A673 (cell line): ENCODE results near the gene AP4B1. TPM values are rescaled to one million over a fixed set of nuclear protein-coding genes. Genes with fewer than 3 reads are reported as not detected.

Experiments
- BruUV-seq: library from RNA; stranded (reverse); fragments of 400-500 nt; replicated peaks from 2 replicates; lab custom pipeline; 2021; lab: Mats Ljungman, UMichigan
- CTCF ChIA-PET: fragments of 300-600 bp; sonication (Branson Sonifier 250); formaldehyde crosslinking; loops from one replicate; lab custom pipeline; 2022; ENCODE audit warnings: antibody characterized with exemption; lab: Charles Lee
- POLR2A ChIA-PET: fragments of 300-600 bp; sonication (Branson Sonifier 250); formaldehyde crosslinking; loops from one replicate; lab custom pipeline; 2022; ENCODE audit warnings: antibody characterized with exemption; ENCODE audit not compliant: low non-redundant PET; lab: Charles Lee
- DNase-seq: peaks from one replicate; pipeline ENCODE4 v3.0.0-alpha.2; 2015; ENCODE audit warnings: low spot score
- H3K27ac ChIP-seq: fragments of 200-600 bp; sonication (generic); 2 replicates; pipeline ENCODE4 v1.5.1; 2016; ENCODE audit warnings: mixed run types, low read depth, mild to moderate bottlenecking, mixed read lengths, antibody characterized with exemption, low read length; ENCODE audit not compliant: poor library complexity, severe bottlenecking
- H3K27me3 ChIP-seq: fragments of 200-600 bp; sonication (generic); replicated peaks from 2 replicates; pipeline ENCODE4 v1.6.1; 2017; ENCODE audit warnings: mixed run types, low read depth, mild to moderate bottlenecking, mixed read lengths, antibody characterized with exemption, low read length; ENCODE audit not compliant: insufficient read depth, poor library complexity
- H3K36me3 ChIP-seq: fragments of 200-600 bp; sonication (generic); 2 replicates; pipeline ENCODE4 v1.6.1; 2016; ENCODE audit warnings: mixed run types, mild to moderate bottlenecking, mixed read lengths, antibody characterized with exemption, low read length; ENCODE audit not compliant: insufficient read depth, poor library complexity, severe bottlenecking
- H3K4me1 ChIP-seq: fragments of 200-600 bp; sonication (generic); 2 replicates; pipeline ENCODE4 v1.6.1; 2017; ENCODE audit warnings: mixed run types, mild to moderate bottlenecking, mixed read lengths, antibody characterized with exemption, low read length; ENCODE audit not compliant: insufficient read depth, poor library complexity, severe bottlenecking
- H3K4me3 ChIP-seq: fragments of 200-600 bp; sonication (generic); 2 replicates; pipeline ENCODE4 v1.5.1; 2016; ENCODE audit warnings: low read depth, mixed run types, mild to moderate bottlenecking, mixed read lengths, low read length; ENCODE audit not compliant: poor library complexity, severe bottlenecking
- H3K9me3 ChIP-seq: fragments of 200-600 bp; sonication (generic); 2 replicates; pipeline ENCODE4 v1.6.1; 2016; ENCODE audit warnings: mixed run types, low read depth, mild to moderate bottlenecking, mixed read lengths, antibody characterized with exemption, low read length; ENCODE audit not compliant: poor library complexity, severe bottlenecking
- CTCF ChIP-seq: fragments of 300-800, 200-600 bp; sonication (generic); conservative IDR thresholded peaks from 2 replicates; pipeline ENCODE4 v1.5.1; 2017; ENCODE audit warnings: low read depth, mild to moderate bottlenecking, antibody characterized with exemption, low read length, moderate library complexity, mixed read lengths
- EZH2 ChIP-seq: fragments of 200-600 bp; sonication (generic); IDR thresholded peaks from 2 replicates; pipeline ENCODE4 v1.6.1; 2017; ENCODE audit warnings: borderline replicate concordance, low read depth, mild to moderate bottlenecking, mixed read lengths, antibody characterized with exemption, low read length; ENCODE audit not compliant: poor library complexity, severe bottlenecking
- intact Hi-C: fragments of 100-400 bp; cut with micrococcal nuclease; formaldehyde crosslinking; loops from one replicate; pipeline ENCODE4 v1.10.0; 2022; ENCODE audit not compliant: unreplicated experiment
- total RNA-seq: library from RNA; stranded (reverse); gene quantifications from 2 replicates; pipeline ENCODE4 v1.2.3, GENCODE V29; 2021

Gene AP4B1
- total RNA-seq, 1 experiment from 2014 or later, result 48.9 TPM

GRCh38 chr1:113886417-113887401, 17.9 kb downstream of the AP4B1 start:
- H3K9me3 ChIP-seq, result no peaks in the 10 kb centered on the region
- DNase-seq, result no peak
- intact Hi-C loops, result no loop called here
- no peaks in the 10 kb centered on the region for H3K36me3 ChIP-seq
- CTCF ChIA-PET, result interaction anchor here (0.7 kb wide), 1 partner anchor 53 kb away, joined by 3 read pairs; no protein-coding TSS in a partner anchor
- peaks cover 8% of the 10 kb centered on the region for H3K4me1 ChIP-seq
- H3K27me3 ChIP-seq, result no peaks in the 10 kb centered on the region
- no peak overlapping the region for H3K27ac ChIP-seq
- TF ChIP-seq EZH2 (no peak), CTCF (no peak)
- BruUV-seq, result no TSS peak
- POLR2A ChIA-PET, result no interaction called here
- no peak overlapping the region for H3K4me3 ChIP-seq

GRCh38 chr1:113881661-113882060, 22.9 kb downstream of the AP4B1 start:
- POLR2A ChIA-PET, result no interaction called here
- CTCF ChIA-PET, result no interaction called here
- Histone ChIP-seq H3K36me3 (no peaks in the 10 kb centered on the region), H3K9me3 (no peaks in the 10 kb centered on the region), H3K27ac (no peak overlapping the region), H3K4me1 (no peaks in the 10 kb centered on the region), H3K4me3 (no peak overlapping the region), H3K27me3 (no peaks in the 10 kb centered on the region)
- TF ChIP-seq CTCF, result no peak
- TF ChIP-seq EZH2, result no peak
- intact Hi-C loops, result no loop called here
- no TSS peak for BruUV-seq
- DNase-seq, result no peak

- ChIA-PET CTCF (no interaction called here), POLR2A (no interaction called here)
These were observed 24.9 kb downstream of the AP4B1 start for GRCh38 chr1:113879739-113880038.

More at GRCh38 chr1:113879739-113880038, 24.9 kb downstream of the AP4B1 start:
- Histone ChIP-seq H3K27ac (no peak overlapping the region), H3K9me3 (no peaks in the 10 kb centered on the region), H3K4me3 (no peak overlapping the region), H3K27me3 (no peaks in the 10 kb centered on the region), H3K4me1 (no peaks in the 10 kb centered on the region), H3K36me3 (no peaks in the 10 kb centered on the region)
- DNase-seq, result no peak
- BruUV-seq, result no TSS peak
- intact Hi-C loops, result no loop called here
- TF ChIP-seq CTCF (no peak), EZH2 (no peak)
